WERI-Rb-1 (cell line): ENCODE results near the gene CPNE8.

Experiments used
- DNase-seq: peaks from one replicate; pipeline ENCODE4 v3.0.0-alpha.2; 2020
- H3K27ac ChIP-seq: fragments of 250-450 bp; sonication (Bioruptor Pico); 2 replicates; pipeline ENCODE4 v1.5.1; 2020; ENCODE audit warnings: mild to moderate bottlenecking, moderate library complexity
- H3K27me3 ChIP-seq: fragments of 250-450 bp; sonication (Bioruptor Pico); 2 replicates; pipeline ENCODE4 v1.5.1; 2021; ENCODE audit warnings: mild to moderate bottlenecking, low read depth, moderate library complexity; ENCODE audit not compliant: insufficient read depth, severe bottlenecking
- H3K36me3 ChIP-seq: fragments of 250-450 bp; sonication (Bioruptor Pico); 2 replicates; pipeline ENCODE4 v1.5.1; 2020; ENCODE audit warnings: mild to moderate bottlenecking, moderate library complexity
- H3K4me3 ChIP-seq: 2 replicates; pipeline ENCODE4 v1.5.1; 2011; ENCODE audit warnings: low read depth, mild to moderate bottlenecking, control low read depth, low read length
- H3K9me3 ChIP-seq: fragments of 250-450 bp; sonication (Bioruptor Pico); 2 replicates; pipeline ENCODE4 v1.5.1; 2021; ENCODE audit warnings: mild to moderate bottlenecking, moderate library complexity; ENCODE audit not compliant: severe bottlenecking
- TF ChIP-seq, protein P1 (sequence below): IDR thresholded peaks from 2 replicates; pipeline ENCODE4 v1.5.1; 2011; ENCODE audit warnings: low read depth, mild to moderate bottlenecking, control low read depth, inconsistent platforms, low read length

Gene CPNE8

DNA sequence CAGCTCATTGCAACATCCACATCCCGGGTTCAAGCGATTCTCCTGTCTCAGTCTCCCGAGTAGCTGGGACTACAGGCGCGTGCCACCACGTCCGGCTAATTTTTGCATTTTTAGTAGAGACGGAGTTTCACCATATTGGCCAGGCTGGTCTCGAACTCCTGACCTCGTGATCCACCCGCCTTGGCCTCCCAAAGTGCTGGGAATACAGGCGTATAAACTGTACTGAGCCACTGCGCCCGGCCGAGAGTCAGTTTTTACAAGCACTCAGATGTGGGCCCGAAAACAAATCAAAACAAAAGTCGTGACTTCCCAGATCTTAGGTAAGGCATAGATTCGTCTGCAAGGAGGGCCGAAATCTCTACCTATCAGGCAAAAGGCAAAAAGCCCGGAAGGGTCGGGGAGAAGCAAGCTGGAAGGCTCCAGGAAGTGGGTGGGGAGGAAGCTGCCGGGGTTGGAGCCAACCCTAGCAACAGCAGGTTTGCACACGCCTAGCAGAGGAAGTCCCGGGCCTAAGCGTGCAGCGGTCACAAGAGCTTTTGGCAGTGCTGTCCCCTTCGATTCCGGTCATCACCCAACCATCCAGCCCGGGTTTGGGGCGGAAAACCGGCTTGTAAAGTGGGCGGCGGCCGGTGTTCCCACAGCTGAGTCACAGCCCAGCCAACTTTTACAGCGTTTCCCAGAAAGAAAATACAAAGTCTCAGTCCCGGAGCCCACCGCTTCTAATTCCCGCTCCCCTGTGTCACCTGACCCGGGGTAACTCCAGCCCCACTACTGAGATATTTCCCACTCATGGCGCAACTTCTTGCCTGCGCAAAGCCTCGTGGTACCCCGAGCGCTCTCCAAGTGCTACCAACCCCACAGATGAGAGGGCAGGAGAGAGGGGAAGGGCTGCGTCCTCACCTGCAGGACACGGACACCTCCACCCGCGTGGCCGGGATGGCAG lies 583 bp downstream of the CPNE8 start:
- H3K9me3 ChIP-seq, result no peaks in the 10 kb centered on the region
- no peak for DNase-seq
- TF ChIP-seq, protein P1, sequence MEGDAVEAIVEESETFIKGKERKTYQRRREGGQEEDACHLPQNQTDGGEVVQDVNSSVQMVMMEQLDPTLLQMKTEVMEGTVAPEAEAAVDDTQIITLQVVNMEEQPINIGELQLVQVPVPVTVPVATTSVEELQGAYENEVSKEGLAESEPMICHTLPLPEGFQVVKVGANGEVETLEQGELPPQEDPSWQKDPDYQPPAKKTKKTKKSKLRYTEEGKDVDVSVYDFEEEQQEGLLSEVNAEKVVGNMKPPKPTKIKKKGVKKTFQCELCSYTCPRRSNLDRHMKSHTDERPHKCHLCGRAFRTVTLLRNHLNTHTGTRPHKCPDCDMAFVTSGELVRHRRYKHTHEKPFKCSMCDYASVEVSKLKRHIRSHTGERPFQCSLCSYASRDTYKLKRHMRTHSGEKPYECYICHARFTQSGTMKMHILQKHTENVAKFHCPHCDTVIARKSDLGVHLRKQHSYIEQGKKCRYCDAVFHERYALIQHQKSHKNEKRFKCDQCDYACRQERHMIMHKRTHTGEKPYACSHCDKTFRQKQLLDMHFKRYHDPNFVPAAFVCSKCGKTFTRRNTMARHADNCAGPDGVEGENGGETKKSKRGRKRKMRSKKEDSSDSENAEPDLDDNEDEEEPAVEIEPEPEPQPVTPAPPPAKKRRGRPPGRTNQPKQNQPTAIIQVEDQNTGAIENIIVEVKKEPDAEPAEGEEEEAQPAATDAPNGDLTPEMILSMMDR, result no peak
- no peak overlapping the region for H3K4me3 ChIP-seq
- no peaks in the 10 kb centered on the region for H3K36me3 ChIP-seq
- no peak overlapping the region for H3K27ac ChIP-seq
- H3K27me3 ChIP-seq, result peaks cover 75% of the 10 kb centered on the region

DNA sequence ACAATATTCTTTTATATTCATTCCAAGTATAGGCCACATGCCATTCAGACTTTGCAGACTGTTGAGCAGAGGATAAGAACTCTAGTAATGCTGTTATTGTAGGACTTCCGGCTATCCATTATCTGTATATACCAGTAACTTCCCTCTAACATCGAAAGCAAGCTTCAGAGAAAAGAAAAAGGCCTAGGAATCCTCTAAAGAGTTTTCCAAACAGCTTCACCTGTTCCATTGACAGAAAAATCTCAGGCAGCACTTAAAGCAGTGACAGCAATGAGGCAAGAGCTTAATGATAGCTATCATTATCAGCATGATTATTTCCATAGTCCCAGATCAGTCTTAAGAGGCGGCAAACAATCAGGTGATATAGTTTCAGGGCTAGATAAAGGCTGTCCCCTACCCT lies 1.8 kb downstream of the CPNE8 start:
- H3K27ac ChIP-seq, result no peak overlapping the region
- H3K36me3 ChIP-seq, result no peaks in the 10 kb centered on the region
- peaks cover 69% of the 10 kb centered on the region for H3K27me3 ChIP-seq
- no peak for DNase-seq
- TF ChIP-seq, protein P1, result no peak
- no peaks in the 10 kb centered on the region for H3K9me3 ChIP-seq
- no peak overlapping the region for H3K4me3 ChIP-seq

DNA sequence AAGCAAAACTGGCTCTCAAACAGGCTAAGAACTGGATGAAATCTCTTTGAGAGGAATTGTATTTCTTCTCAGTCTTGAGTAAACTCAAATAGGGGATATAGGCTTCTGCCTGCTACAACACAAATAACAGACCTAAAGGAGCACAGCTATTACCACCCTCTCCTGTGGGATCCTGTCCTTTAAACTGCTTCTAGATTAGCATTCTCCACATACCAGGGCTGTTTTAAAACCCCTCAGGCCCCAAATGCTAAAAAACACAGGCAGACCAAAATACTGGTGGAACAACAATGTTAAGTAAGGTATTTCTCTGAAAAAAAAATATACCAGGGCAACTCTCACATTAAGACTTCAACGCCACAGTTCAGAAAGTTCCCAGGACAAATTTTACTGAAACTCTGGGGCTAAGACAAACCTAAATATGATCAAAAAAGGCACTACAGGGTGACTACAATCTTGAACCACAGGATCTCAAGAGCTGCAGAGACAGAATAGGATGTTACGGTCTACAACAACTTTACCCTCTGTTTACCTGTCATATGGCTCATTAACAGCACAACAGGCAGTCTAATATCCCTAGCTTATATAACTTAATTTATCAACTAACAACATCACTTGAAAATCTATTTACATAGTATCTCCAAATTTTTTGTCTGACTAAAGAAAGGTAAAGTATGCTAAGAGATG lies 7.2 kb downstream of the CPNE8 start:
- Histone ChIP-seq H3K9me3 (no peaks in the 10 kb centered on the region), H3K27me3 (peaks cover 40% of the 10 kb centered on the region), H3K4me3 (no peak overlapping the region), H3K36me3 (no peaks in the 10 kb centered on the region), H3K27ac (no peak overlapping the region)
- TF ChIP-seq, protein P1, result no peak
- no peak for DNase-seq

DNA sequence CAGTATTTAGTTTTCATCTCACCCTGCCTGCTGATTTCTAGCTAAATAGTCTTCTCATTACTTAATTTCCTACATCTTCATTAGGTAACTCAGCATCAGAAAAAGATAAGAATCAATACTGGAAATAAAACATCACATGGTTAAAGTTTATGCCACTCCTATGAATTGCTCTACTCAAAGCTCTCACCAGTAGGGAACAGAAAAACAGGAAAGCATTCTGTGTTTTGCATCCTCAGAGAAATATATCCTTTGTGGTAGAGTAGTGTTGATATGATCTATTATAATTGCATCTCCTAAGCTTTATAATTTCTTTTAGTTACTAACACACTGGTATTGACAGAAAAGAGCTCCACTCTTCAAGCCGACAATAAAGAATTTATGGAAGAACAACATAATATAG lies 9.9 kb downstream of the CPNE8 start:
- Histone ChIP-seq H3K4me3 (no peak overlapping the region), H3K27ac (no peak overlapping the region), H3K9me3 (no peaks in the 10 kb centered on the region), H3K27me3 (peaks cover 42% of the 10 kb centered on the region), H3K36me3 (no peaks in the 10 kb centered on the region)
- DNase-seq, result no peak
- TF ChIP-seq, protein P1, result no peak

DNA sequence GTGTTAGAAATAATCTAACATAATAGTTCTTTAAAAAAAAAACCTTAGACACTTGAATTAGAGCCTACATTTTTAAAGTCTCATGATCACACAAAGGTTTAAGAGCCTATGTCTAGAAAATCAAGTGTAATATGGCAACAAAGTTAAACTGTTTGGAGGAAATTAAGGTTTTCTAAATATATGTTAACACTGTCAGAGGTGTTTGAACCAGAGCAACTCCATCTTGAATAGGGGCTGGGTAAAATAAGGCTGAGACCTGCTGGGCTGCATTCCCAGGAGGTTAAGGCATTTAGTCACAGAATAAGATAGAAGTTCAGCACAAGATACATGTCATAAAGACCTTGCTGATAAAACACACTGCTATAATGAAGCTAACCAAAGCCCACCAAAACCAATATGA lies 12.4 kb downstream of the CPNE8 start:
- TF ChIP-seq, protein P1, result no peak
- DNase-seq, result no peak
- H3K9me3 ChIP-seq, result no peaks in the 10 kb centered on the region
- no peak overlapping the region for H3K4me3 ChIP-seq
- peaks cover 40% of the 10 kb centered on the region for H3K27me3 ChIP-seq
- H3K27ac ChIP-seq, result no peak overlapping the region
- no peaks in the 10 kb centered on the region for H3K36me3 ChIP-seq
